Glutamatergic neuron (in vitro differentiated cells): ENCODE results near the gene NOMO2. TPM values are rescaled to one million over a fixed set of nuclear protein-coding genes. Genes with fewer than 3 reads are reported as not detected.
"Not testable (repeated sequence)": the region's sequence is repeated elsewhere in the genome, so short reads cannot be mapped to it uniquely, and the experiment has no call there.

Source experiments
- DNase-seq: peaks from one replicate; pipeline ENCODE4 v3.0.0; 2022
- H3K27ac Mint-ChIP-seq: one replicate; pipeline ENCODE4 v1.8.0; 2020; ENCODE audit warnings: mild to moderate bottlenecking, mixed read lengths, inconsistent platforms; ENCODE audit not compliant: unreplicated experiment
- H3K27me3 Mint-ChIP-seq: one replicate; pipeline ENCODE4 v1.8.0; 2020; ENCODE audit warnings: mild to moderate bottlenecking, moderate library complexity, mixed read lengths, inconsistent platforms; ENCODE audit not compliant: unreplicated experiment
- H3K36me3 Mint-ChIP-seq: one replicate; pipeline ENCODE4 v1.8.0; 2020; ENCODE audit warnings: mild to moderate bottlenecking, mixed read lengths, inconsistent platforms; ENCODE audit not compliant: unreplicated experiment
- H3K4me1 Mint-ChIP-seq: one replicate; pipeline ENCODE4 v1.8.0; 2020; ENCODE audit warnings: mild to moderate bottlenecking, low read depth, mixed read lengths, inconsistent platforms; ENCODE audit not compliant: unreplicated experiment
- H3K4me3 Mint-ChIP-seq: one replicate; pipeline ENCODE4 v1.8.0; 2020; ENCODE audit warnings: mild to moderate bottlenecking, mixed read lengths, inconsistent platforms; ENCODE audit not compliant: unreplicated experiment
- H3K9me3 Mint-ChIP-seq: one replicate; pipeline ENCODE4 v1.8.0; 2020; ENCODE audit warnings: mild to moderate bottlenecking, moderate library complexity, mixed read lengths, inconsistent platforms; ENCODE audit not compliant: unreplicated experiment
- microRNA-seq: library from miRNA; unstranded; fragments of <30 nt; microRNA quantifications from one replicate; pipeline ENCODE4, GENCODE V29; 2020; ENCODE audit not compliant: unreplicated experiment
- total RNA-seq: library from RNA; stranded (reverse); fragmentation: NEBNext Ultra II Directional; extraction: Animal tissue kit (Norgen Biotek cat#: 25700); gene quantifications from one replicate; pipeline ENCODE4 v1.2.1, GENCODE V29; 2021; ENCODE audit not compliant: unreplicated experiment

NOMO2 gene
- total RNA-seq, 1 donor from 2014 or later, result 83.5 TPM

DNA sequence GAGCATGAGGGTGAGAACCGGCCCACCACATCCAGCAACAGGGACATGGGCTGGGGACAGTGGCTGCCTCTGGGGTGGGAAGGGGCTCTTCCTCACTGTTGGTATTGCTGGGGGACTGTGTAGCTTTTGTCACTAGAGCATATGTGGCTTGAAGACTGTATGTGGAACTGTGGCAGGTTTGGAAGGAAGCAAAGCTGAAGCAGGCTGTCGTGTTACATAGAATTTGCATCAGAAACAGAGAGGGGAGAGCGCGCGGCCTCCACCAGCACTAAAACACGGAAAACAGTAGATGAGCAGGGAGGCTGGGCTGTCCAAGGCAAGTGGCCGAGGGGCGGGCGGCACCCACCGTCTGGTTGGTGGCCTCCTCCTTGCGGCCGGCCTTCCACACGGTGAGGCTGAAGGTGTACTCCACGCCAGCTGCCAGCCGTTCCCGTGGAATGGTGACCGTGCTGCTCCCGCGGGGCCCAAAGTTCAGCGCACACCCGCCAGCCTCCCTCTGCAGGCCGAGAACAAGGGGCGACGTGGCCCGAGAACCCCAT lies 177.7 kb downstream of the NOMO2 start:
- not testable (repeated sequence) for H3K27me3 Mint-ChIP-seq, DNase-seq, H3K4me3 Mint-ChIP-seq, H3K36me3 Mint-ChIP-seq, H3K9me3 Mint-ChIP-seq, H3K27ac Mint-ChIP-seq, H3K4me1 Mint-ChIP-seq

DNA sequence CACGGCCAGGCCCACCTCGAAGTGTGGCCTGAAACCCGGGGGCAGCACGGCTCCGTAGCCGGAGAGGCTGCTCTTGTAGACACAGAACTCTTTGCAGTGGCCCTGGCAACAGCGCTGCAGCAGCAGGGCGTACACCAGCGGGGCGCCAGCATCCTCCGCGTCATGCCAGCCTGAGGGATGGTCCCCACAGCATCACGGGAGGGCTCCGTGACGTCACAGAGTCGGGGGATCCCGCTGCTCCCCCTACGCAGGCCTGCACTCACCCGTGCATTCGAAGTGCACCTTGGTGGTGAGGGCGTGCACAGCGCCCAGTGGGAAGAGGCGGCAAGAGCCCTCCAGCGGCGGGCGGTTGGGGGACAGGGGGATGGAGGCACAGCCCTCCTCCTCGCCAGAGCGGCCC lies 179.2 kb downstream of the NOMO2 start:
- not testable (repeated sequence) for H3K36me3 Mint-ChIP-seq, H3K27me3 Mint-ChIP-seq, H3K4me1 Mint-ChIP-seq, H3K27ac Mint-ChIP-seq, DNase-seq, H3K4me3 Mint-ChIP-seq, H3K9me3 Mint-ChIP-seq

Small RNA genes lying within 50 kb of the gene (microRNA-seq; reads per million reads assigned to microRNA genes)
- gene MIR3179-3 (not detected), gene MIR3179-4 (not detected), gene MIR3180-3 (not detected), gene MIR3670-3 (not detected), gene MIR3670-4 (not detected), gene MIR6770-3 (not detected)

Other genes starting within 250 kb of the NOMO2 start
- gene NPIPA8, start 225.4 kb downstream of the NOMO2 start, total RNA-seq, result not detected
- gene RPS15A, start 228.2 kb upstream of the NOMO2 start, total RNA-seq, result 784 TPM
- gene ARL6IP1, start 239.5 kb upstream of the NOMO2 start, total RNA-seq, result 238 TPM